Measurements from ENCODE around the gene ARL15. TPM values are rescaled to one million over a fixed set of nuclear protein-coding genes. Genes with fewer than 3 reads are reported as not detected.

The ARL15 gene
- total and polyA plus RNA-seq, 2 of the 8 experiments (the other 6 are each of a cell fraction or from before 2014, with no cell fraction given) = 9.9 to 21.2 TPM

- H3K23ac ChIP-seq (ENCODE audit: insufficient read length) = no peak overlapping the region
- H3K14ac ChIP-seq (ENCODE audit: insufficient read length) = no peak overlapping the region
- H3K79me2 ChIP-seq (ENCODE audit: control insufficient read depth in 1 of 2, insufficient read depth in 2 of 2, low read length in 2 of 2) = peaks cover 0 to 10% of the 10 kb centered on the region in 2 experiments; a peak in 1 of 4 replicates
- H4K8ac ChIP-seq (ENCODE audit: extremely low read depth, insufficient read depth, low read length) = no peak overlapping the region
- no peak overlapping the region for H3K27ac ChIP-seq (ENCODE audit: low read depth, low read length)
- no peak overlapping the region for H2BK15ac ChIP-seq (ENCODE audit: low read length)
- FAIRE-seq (no peak), DNase-seq (ENCODE audit: low read depth in 1 of 2, low spot score in 2 of 2) (no peak)
- H2BK5ac ChIP-seq (ENCODE audit: low read depth, low read length) = no peak overlapping the region
- H3K36me3 ChIP-seq (ENCODE audit: control insufficient read depth in 2 of 4, insufficient read depth in 4 of 4, low read length in 3 of 4) = no peaks in the 10 kb centered on the region; a peak in 1 of 8 replicates
- no peak overlapping the region for H3K18ac ChIP-seq (ENCODE audit: extremely low read depth, low read length)
- WGBS, 2 experiments (ENCODE audit: extremely low coverage in 1 of 2, insufficient coverage in 1 of 2, insufficient read length in 1 of 2, insufficient replicate concordance in 2 of 2, low coverage in 1 of 2, low lambda C conversion rate in 2 of 2, missing lambda C conversion rate in 1 of 2) = 81% methylated on average over 1 of the region's 1 CpG; no CpG with 5 or more reads in 1 of the 2 experiments
- TF ChIP-seq RFX5 (IDR thresholded peaks at IDR 0.05; ENCODE audit: borderline replicate concordance, low read depth, low read length) = no peak
- TF ChIP-seq SAP30 (IDR thresholded peaks at IDR 0.05; ENCODE audit: insufficient read depth, insufficient replicate concordance, low read length) = no peak
- no peak for TF ChIP-seq ASH2L (IDR thresholded peaks at IDR 0.05; ENCODE audit: low read length)
- TF ChIP-seq MAFK (IDR thresholded peaks at IDR 0.05; ENCODE audit: low read depth, low read length) = no peak
- TF ChIP-seq SIRT6 (IDR thresholded peaks at IDR 0.05; ENCODE audit: low read length) = no peak
- no peak for TF ChIP-seq NANOG (IDR thresholded peaks at IDR 0.05; ENCODE audit: insufficient read depth, low read depth, low read length, poor library complexity, severe bottlenecking)
- no peak for TF ChIP-seq SP2 (IDR thresholded peaks at IDR 0.05; ENCODE audit: low read length)
- TF ChIP-seq POLR2AphosphoS5 (IDR thresholded peaks at IDR 0.05; ENCODE audit: low read depth, low read length) = no peak
- TF ChIP-seq EZH2 (IDR thresholded peaks at IDR 0.05; ENCODE audit: low read depth, low read length, severe bottlenecking) = no peak
- no peak for TF ChIP-seq MAX (IDR thresholded peaks at IDR 0.05)
- TF ChIP-seq GTF2F1 (IDR thresholded peaks at IDR 0.05; ENCODE audit: borderline replicate concordance, low read depth, low read length) = no peak
- H3K4me1 ChIP-seq (replicated peaks in 1 of 4; ENCODE audit: control insufficient read depth in 3 of 4, insufficient read depth in 4 of 4, low read length in 3 of 4) = no peaks in the 10 kb centered on the region; a peak in 1 of 7 replicates
- H2BK20ac ChIP-seq (ENCODE audit: low read length) = no peak overlapping the region
- no peak overlapping the region for H2BK120ac ChIP-seq (replicated peaks; ENCODE audit: low read depth, low read length)
- no peaks in the 10 kb centered on the region for H3K9me3 ChIP-seq (ENCODE audit: insufficient read depth in 2 of 2, low read depth in 1 of 2, low read length in 1 of 2)
- ChIA-PET POLR2A (ENCODE audit: partially characterized antibody) (no interaction called here), CTCF (ENCODE audit: partially characterized antibody) (interaction anchor here (3.3 kb wide), 1 partner anchor 237 kb away, joined by 27 read pairs; no protein-coding TSS in a partner anchor)
- H4K91ac ChIP-seq (replicated peaks; ENCODE audit: insufficient read length, low read length) = no peak overlapping the region
- no peak overlapping the region for H3K9ac ChIP-seq (replicated peaks in 1 of 4; ENCODE audit: extremely low read depth in 1 of 4, low read depth in 3 of 4, low read length in 3 of 4)
- H3K27me3 ChIP-seq (replicated peaks in 1 of 4; ENCODE audit: control insufficient read depth in 3 of 4, extremely low read depth in 1 of 4, insufficient read depth in 3 of 4, low read length in 3 of 4) = no peaks in the 10 kb centered on the region
- no peak overlapping the region for H3K4me2 ChIP-seq (ENCODE audit: insufficient read depth in 1 of 2, low read depth in 2 of 2, low read length in 2 of 2)
- H3K4ac ChIP-seq (replicated peaks; ENCODE audit: insufficient read length, low read depth, low read length) = no peak overlapping the region
- H2BK12ac ChIP-seq (ENCODE audit: low read depth, low read length) = no peak overlapping the region
- H4K20me1 ChIP-seq (replicated peaks in 1 of 2; ENCODE audit: control insufficient read depth in 1 of 2, insufficient read depth in 2 of 2, low read length in 2 of 2) = no peaks in the 10 kb centered on the region
- H3K4me3 ChIP-seq (ENCODE audit: extremely low read depth in 1 of 4, insufficient read depth in 2 of 4, low read depth in 3 of 4, low read length in 4 of 4) = no peak overlapping the region
- no peak overlapping the region for H2AFZ ChIP-seq (ENCODE audit: low read length)
- H3K23me2 ChIP-seq (ENCODE audit: low read depth, low read length) = no peaks in the 10 kb centered on the region
- no peak overlapping the region for H4K5ac ChIP-seq (ENCODE audit: insufficient read length, low read depth, low read length)
- H2AK5ac ChIP-seq (ENCODE audit: low read depth, low read length) = no peak overlapping the region
- H3K56ac ChIP-seq (replicated peaks; ENCODE audit: insufficient read length, low read depth, low read length) = no peak overlapping the region
- H3K79me1 ChIP-seq (ENCODE audit: low read depth, low read length) = no peaks in the 10 kb centered on the region
Observed at GRCh38 chr5:54251981-54252380, 58.4 kb downstream of the ARL15 start.

All from H1 (cell line).